ENCODE measurements around the gene MBNL3.

GRCh38 chrX:132504417-132504816, 15.6 kb upstream of the MBNL3 start:
- TF ChIP-seq, protein P1, sequence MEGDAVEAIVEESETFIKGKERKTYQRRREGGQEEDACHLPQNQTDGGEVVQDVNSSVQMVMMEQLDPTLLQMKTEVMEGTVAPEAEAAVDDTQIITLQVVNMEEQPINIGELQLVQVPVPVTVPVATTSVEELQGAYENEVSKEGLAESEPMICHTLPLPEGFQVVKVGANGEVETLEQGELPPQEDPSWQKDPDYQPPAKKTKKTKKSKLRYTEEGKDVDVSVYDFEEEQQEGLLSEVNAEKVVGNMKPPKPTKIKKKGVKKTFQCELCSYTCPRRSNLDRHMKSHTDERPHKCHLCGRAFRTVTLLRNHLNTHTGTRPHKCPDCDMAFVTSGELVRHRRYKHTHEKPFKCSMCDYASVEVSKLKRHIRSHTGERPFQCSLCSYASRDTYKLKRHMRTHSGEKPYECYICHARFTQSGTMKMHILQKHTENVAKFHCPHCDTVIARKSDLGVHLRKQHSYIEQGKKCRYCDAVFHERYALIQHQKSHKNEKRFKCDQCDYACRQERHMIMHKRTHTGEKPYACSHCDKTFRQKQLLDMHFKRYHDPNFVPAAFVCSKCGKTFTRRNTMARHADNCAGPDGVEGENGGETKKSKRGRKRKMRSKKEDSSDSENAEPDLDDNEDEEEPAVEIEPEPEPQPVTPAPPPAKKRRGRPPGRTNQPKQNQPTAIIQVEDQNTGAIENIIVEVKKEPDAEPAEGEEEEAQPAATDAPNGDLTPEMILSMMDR (IDR thresholded peaks at IDR 0.05; ENCODE audit: low read depth, low read length): no peak
- TF ChIP-seq EZH2phosphoT487 (IDR thresholded peaks at IDR 0.05; ENCODE audit: low read depth): no peak

Data from OCI-LY3 (cell line).